ENCODE results near the gene TUB.

The TUB gene

DNA sequence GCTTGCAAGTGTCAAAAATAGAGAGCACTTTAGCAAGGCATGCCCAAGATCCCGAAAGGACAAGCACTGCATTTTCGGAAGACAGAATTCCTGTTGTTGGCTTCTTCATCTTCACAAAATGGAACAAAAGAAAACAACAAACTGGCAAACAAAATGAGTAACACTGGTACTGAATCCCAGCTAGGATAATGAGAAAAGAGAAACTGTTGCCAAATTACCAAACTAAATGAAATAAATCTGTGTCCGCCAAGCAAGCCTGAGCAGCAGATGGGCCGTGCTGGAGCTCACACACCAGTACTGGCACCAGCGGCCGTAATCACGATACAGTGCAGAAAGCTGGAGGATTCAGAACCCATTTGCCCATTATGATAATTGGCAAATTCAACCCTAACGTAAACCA is 30.6 kb downstream of the TUB start:
- DNase-seq, result peak; percentile 11

- DNase-seq, result no peak
Observed at GRCh38 chr11:8122173-8122764, 41.3 kb downstream of the TUB start.

- no peak for DNase-seq
Observed at GRCh38 chr11:8126649-8127289, 45.8 kb downstream of the TUB start.

- no peak for DNase-seq
Observed at GRCh38 chr11:8127447-8127846, 46.4 kb downstream of the TUB start.

GRCh38 chr11:8138526-8138925 is 57.5 kb downstream of the TUB start:
- DNase-seq, result no peak

DNA sequence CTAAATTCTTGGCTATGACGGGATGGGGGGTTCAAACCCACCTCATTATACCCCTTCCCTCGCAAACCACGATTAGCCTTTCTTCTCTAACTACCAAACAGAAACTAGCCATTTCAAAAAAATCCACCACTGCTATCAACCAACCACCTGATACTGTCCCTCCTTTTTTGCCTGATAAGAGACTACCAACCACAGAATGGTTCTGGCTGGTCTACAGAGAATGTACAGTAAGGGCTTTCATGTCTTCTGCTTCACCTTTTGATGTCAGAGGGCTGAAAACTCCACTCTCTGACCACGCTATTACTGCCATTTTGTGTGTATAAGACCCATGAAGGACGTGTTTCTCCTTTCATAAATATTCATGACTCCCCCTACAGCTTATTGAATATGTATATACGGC is 68.7 kb downstream of the TUB start:
- no peak for DNase-seq
